Thoracic aorta (tissue), 2 donors: ENCODE data around the gene ABCA10. TPM values are rescaled to one million over a fixed set of nuclear protein-coding genes. Genes with fewer than 3 reads are reported as not detected.

Experiments
- ATAC-seq: fragments of 150-250 bp; one replicate; pipeline ENCODE4 v1.8.0; 2017; ENCODE audit warnings: low read depth; ENCODE audit not compliant: insufficient number of reproducible peaks, low FRiP score
- DNase-seq: peaks from one replicate; pipeline ENCODE4 v3.0.0-alpha.2; 2020; ENCODE audit warnings: low spot score
- H3K27ac ChIP-seq, 2 donors: fragments of 200-600 bp; sonication (generic); 1 replicate in 1 of 2; 2 replicates in 1 of 2; pipeline ENCODE4 v1.5.1; 2016; ENCODE audit warnings: mild to moderate bottlenecking in 2 of 2, moderate library complexity in 2 of 2
- H3K27me3 ChIP-seq: fragments of 200-600 bp; sonication (generic); replicated peaks from 2 replicates; pipeline ENCODE4 v1.6.0; 2016; ENCODE audit warnings: mild to moderate bottlenecking; ENCODE audit not compliant: insufficient read depth
- H3K36me3 ChIP-seq: fragments of 200-600 bp; sonication (generic); one replicate; pipeline ENCODE4 v1.5.1; 2016
- H3K4me1 ChIP-seq, 2 donors: fragments of 200-600 bp; sonication (generic); 1 replicate in 1 of 2; 2 replicates in 1 of 2; pipeline versions ENCODE4 v1.5.1 to v1.6.0; 2016; ENCODE audit warnings: low read depth in 2 of 2, mild to moderate bottlenecking in 1 of 2; ENCODE audit not compliant: control insufficient read depth in 1 of 2
- H3K4me3 ChIP-seq: fragments of 200-600 bp; sonication (generic); 2 replicates; pipeline ENCODE4 v1.5.1; 2016; ENCODE audit warnings: mild to moderate bottlenecking
- H3K9me3 ChIP-seq: fragments of 200-600 bp; sonication (generic); 2 replicates; pipeline ENCODE4 v1.5.1; 2016
- total RNA-seq, 2 donors: library from RNA; depleted of rRNA; stranded (reverse); fragments of >200 nt; gene quantifications; one replicate each; pipeline versions ENCODE4 v1.1.0 to v1.2.3, GENCODE V29; 2016
- TF ChIP-seq, protein P1 (sequence below): fragments of 200-600 bp; sonication (generic); IDR thresholded peaks from one replicate; pipeline ENCODE4 v1.5.1; 2019; ENCODE audit warnings: antibody characterized with exemption

The ABCA10 gene
- total RNA-seq, 2 donors from 2014 or later, result 3.2 to 4.5 TPM

GRCh38 chr17:69166957-69167356 is 61.7 kb downstream of the ABCA10 start:
- no peaks in the 10 kb centered on the region for H3K4me1 ChIP-seq
- DNase-seq (no peak), ATAC-seq (no peak)
- no peaks in the 10 kb centered on the region for H3K36me3 ChIP-seq
- TF ChIP-seq, protein P1, sequence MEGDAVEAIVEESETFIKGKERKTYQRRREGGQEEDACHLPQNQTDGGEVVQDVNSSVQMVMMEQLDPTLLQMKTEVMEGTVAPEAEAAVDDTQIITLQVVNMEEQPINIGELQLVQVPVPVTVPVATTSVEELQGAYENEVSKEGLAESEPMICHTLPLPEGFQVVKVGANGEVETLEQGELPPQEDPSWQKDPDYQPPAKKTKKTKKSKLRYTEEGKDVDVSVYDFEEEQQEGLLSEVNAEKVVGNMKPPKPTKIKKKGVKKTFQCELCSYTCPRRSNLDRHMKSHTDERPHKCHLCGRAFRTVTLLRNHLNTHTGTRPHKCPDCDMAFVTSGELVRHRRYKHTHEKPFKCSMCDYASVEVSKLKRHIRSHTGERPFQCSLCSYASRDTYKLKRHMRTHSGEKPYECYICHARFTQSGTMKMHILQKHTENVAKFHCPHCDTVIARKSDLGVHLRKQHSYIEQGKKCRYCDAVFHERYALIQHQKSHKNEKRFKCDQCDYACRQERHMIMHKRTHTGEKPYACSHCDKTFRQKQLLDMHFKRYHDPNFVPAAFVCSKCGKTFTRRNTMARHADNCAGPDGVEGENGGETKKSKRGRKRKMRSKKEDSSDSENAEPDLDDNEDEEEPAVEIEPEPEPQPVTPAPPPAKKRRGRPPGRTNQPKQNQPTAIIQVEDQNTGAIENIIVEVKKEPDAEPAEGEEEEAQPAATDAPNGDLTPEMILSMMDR, result no peak
- H3K9me3 ChIP-seq, result no peaks in the 10 kb centered on the region
- no peak overlapping the region for H3K27ac ChIP-seq
- no peaks in the 10 kb centered on the region for H3K27me3 ChIP-seq
- no peak overlapping the region for H3K4me3 ChIP-seq

- Histone ChIP-seq H3K36me3 (no peaks in the 10 kb centered on the region), H3K4me3 (no peak overlapping the region), H3K27ac (no peak overlapping the region), H3K4me1 (no peaks in the 10 kb centered on the region), H3K9me3 (no peaks in the 10 kb centered on the region), H3K27me3 (no peaks in the 10 kb centered on the region)
- TF ChIP-seq, protein P1, result no peak
- no peak for DNase-seq
- ATAC-seq, result no peak
These were observed 64.4 kb downstream of the ABCA10 start for GRCh38 chr17:69164206-69164605.

DNA sequence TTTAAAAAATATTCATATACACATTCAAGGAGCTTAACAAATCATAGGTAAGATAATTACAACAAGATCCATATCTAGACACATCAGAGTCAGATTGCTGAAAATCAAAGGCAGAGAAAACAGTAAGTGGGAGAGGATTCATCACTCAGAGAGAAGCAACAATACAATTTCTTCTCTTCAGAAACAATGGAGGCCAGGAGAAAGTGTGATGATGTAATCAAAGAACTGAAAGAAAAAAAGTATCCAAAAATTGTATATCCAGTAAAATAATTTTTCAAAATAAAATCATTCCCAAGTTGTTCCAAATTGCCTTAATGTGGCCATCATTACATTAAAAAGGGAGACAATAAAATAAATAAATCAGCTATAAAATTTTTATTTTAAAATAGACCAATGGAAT is 69.2 kb downstream of the ABCA10 start:
- H3K36me3 ChIP-seq, result no peaks in the 10 kb centered on the region
- no peak for DNase-seq

GRCh38 chr17:69154267-69154666 is 74.4 kb downstream of the ABCA10 start:
- Histone ChIP-seq H3K36me3 (no peaks in the 10 kb centered on the region), H3K9me3 (no peaks in the 10 kb centered on the region), H3K4me3 (no peak overlapping the region), H3K4me1 (no peaks in the 10 kb centered on the region), H3K27ac (no peak overlapping the region), H3K27me3 (no peaks in the 10 kb centered on the region)
- ATAC-seq, result no peak
- TF ChIP-seq, protein P1, result no peak
- no peak for DNase-seq

More for the DNA sequence above, 69.2 kb downstream of the ABCA10 start:
- Histone ChIP-seq H3K4me1 (no peaks in the 10 kb centered on the region), H3K27ac (no peak overlapping the region), H3K9me3 (no peaks in the 10 kb centered on the region), H3K27me3 (no peaks in the 10 kb centered on the region), H3K4me3 (no peak overlapping the region)
- ATAC-seq, result no peak
- TF ChIP-seq, protein P1, result no peak

- no peak for ATAC-seq
- TF ChIP-seq, protein P1, result no peak
- Histone ChIP-seq H3K27ac (no peak overlapping the region), H3K27me3 (no peaks in the 10 kb centered on the region), H3K36me3 (no peaks in the 10 kb centered on the region), H3K9me3 (no peaks in the 10 kb centered on the region), H3K4me1 (no peaks in the 10 kb centered on the region), H3K4me3 (no peak overlapping the region)
- no peak for DNase-seq
These were observed 78.3 kb downstream of the ABCA10 start for GRCh38 chr17:69150333-69150732.
